GM10266 (cell line): ENCODE results near the gene CD109.

Experiments used
- DNase-seq: peaks from one replicate; pipeline ENCODE4 v3.0.0; 2012; ENCODE audit errors: extremely low spot score
- CTCF ChIP-seq: IDR thresholded peaks from 2 replicates; pipeline ENCODE4 v1.5.1; 2012; ENCODE audit warnings: mild to moderate bottlenecking, low read depth; ENCODE audit not compliant: control insufficient read depth, insufficient read depth; ENCODE audit errors: missing control alignments

The CD109 gene

GRCh38 chr6:73854998-73855718, 159.2 kb downstream of the CD109 start:
- peak; percentile 53 for DNase-seq
- peak; percentile 61 for TF ChIP-seq CTCF

GRCh38 chr6:73857341-73857890, 161.4 kb downstream of the CD109 start:
- TF ChIP-seq CTCF = no peak

GRCh38 chr6:73858376-73858775, 162.4 kb downstream of the CD109 start:
- no peak for DNase-seq
- no peak for TF ChIP-seq CTCF

More at GRCh38 chr6:73857341-73857890, 161.4 kb downstream of the CD109 start:
- DNase-seq = no peak

- TF ChIP-seq CTCF = no peak
- no peak for DNase-seq
Measured at GRCh38 chr6:73860303-73860702, 164.3 kb downstream of the CD109 start.

- TF ChIP-seq CTCF = no peak
- peak; percentile 0 for DNase-seq
Measured at GRCh38 chr6:73866305-73866704, 170.3 kb downstream of the CD109 start.

- DNase-seq = no peak
- no peak for TF ChIP-seq CTCF
Measured at GRCh38 chr6:73867411-73867810, 171.4 kb downstream of the CD109 start.

- TF ChIP-seq CTCF = no peak
- peak; percentile 0 for DNase-seq
Measured at GRCh38 chr6:73870907-73871306, 174.9 kb downstream of the CD109 start.
